ENCODE measurements around the gene KCNK1.
"Not testable (repeated sequence)": the region's sequence is repeated elsewhere in the genome, so short reads cannot be mapped to it uniquely, and the experiment has no call there.

KCNK1 gene

GRCh38 chr1:233668725-233669294, 54.9 kb downstream of the KCNK1 start:
- TF ChIP-seq EZH2phosphoT487 (IDR thresholded peaks at IDR 0.05; ENCODE audit: low read depth) (no peak), CTCF (IDR thresholded peaks at IDR 0.05; ENCODE audit: low read depth, low read length) (no peak)
- Histone ChIP-seq H3K9me3 (ENCODE audit: insufficient read depth, low read length) (no peaks in the 10 kb centered on the region), H3K27me3 (ENCODE audit: low read depth, low read length) (no peaks in the 10 kb centered on the region), H3K4me3 (ENCODE audit: low read length) (no peak overlapping the region), H3K27ac (ENCODE audit: low read length) (peak overlapping the region; percentile 0; the same call in 1 of the 2 replicates), H3K9ac (ENCODE audit: low read length) (no peak overlapping the region), H3K36me3 (replicated peaks; ENCODE audit: low read depth, low read length) (peaks cover 7% of the 10 kb centered on the region), H3K4me2 (ENCODE audit: low read length) (no peak overlapping the region), H2AFZ (ENCODE audit: low read depth, low read length) (no peak overlapping the region), H3K79me2 (ENCODE audit: low read length) (no peaks in the 10 kb centered on the region), H4K20me1 (ENCODE audit: insufficient read depth, low read length) (no peaks in the 10 kb centered on the region), H3K4me1 (ENCODE audit: low read length) (peaks cover 48% of the 10 kb centered on the region)

- not testable (repeated sequence) for H3K4me3 ChIP-seq (ENCODE audit: low read length); H4K20me1 ChIP-seq (ENCODE audit: insufficient read depth, low read length); H3K27ac ChIP-seq (ENCODE audit: low read length); H3K9me3 ChIP-seq (ENCODE audit: insufficient read depth, low read length); H3K79me2 ChIP-seq (ENCODE audit: low read length); H3K9ac ChIP-seq (ENCODE audit: low read length); H2AFZ ChIP-seq (ENCODE audit: low read depth, low read length); H3K4me2 ChIP-seq (ENCODE audit: low read length); H3K27me3 ChIP-seq (ENCODE audit: low read depth, low read length)
- Histone ChIP-seq H3K4me1 (ENCODE audit: low read length) (peaks cover 47% of the 10 kb centered on the region), H3K36me3 (replicated peaks; ENCODE audit: low read depth, low read length) (peaks cover 18% of the 10 kb centered on the region)
Measured at GRCh38 chr1:233670363-233670762, 56.5 kb downstream of the KCNK1 start.

- H2AFZ ChIP-seq (ENCODE audit: low read depth, low read length): no peak overlapping the region
- H3K4me1 ChIP-seq (ENCODE audit: low read length): peaks cover 55% of the 10 kb centered on the region
- TF ChIP-seq CTCF (IDR thresholded peaks at IDR 0.05; ENCODE audit: low read depth, low read length): no peak
- TF ChIP-seq EZH2phosphoT487 (IDR thresholded peaks at IDR 0.05; ENCODE audit: low read depth): no peak
- H3K9me3 ChIP-seq (ENCODE audit: insufficient read depth, low read length): peaks cover 11% of the 10 kb centered on the region; the same call in 1 of the 2 replicates
- H3K4me3 ChIP-seq (ENCODE audit: low read length): no peak overlapping the region
- no peaks in the 10 kb centered on the region for H3K27me3 ChIP-seq (ENCODE audit: low read depth, low read length)
- no peak overlapping the region for H3K9ac ChIP-seq (ENCODE audit: low read length)
- H3K79me2 ChIP-seq (ENCODE audit: low read length): no peaks in the 10 kb centered on the region
- no peaks in the 10 kb centered on the region for H4K20me1 ChIP-seq (ENCODE audit: insufficient read depth, low read length)
- no peak overlapping the region for H3K27ac ChIP-seq (ENCODE audit: low read length)
- peaks cover 25% of the 10 kb centered on the region for H3K36me3 ChIP-seq (replicated peaks; ENCODE audit: low read depth, low read length)
- no peak overlapping the region for H3K4me2 ChIP-seq (ENCODE audit: low read length)
Measured at GRCh38 chr1:233671286-233671685, 57.4 kb downstream of the KCNK1 start.

- Histone ChIP-seq H3K9ac (ENCODE audit: low read length) (no peak overlapping the region), H3K79me2 (ENCODE audit: low read length) (no peaks in the 10 kb centered on the region), H2AFZ (ENCODE audit: low read depth, low read length) (no peak overlapping the region), H3K4me3 (ENCODE audit: low read length) (no peak overlapping the region), H4K20me1 (ENCODE audit: insufficient read depth, low read length) (no peaks in the 10 kb centered on the region), H3K27ac (ENCODE audit: low read length) (peak overlapping the region; percentile 80), H3K36me3 (replicated peaks; ENCODE audit: low read depth, low read length) (peaks cover 22% of the 10 kb centered on the region), H3K27me3 (ENCODE audit: low read depth, low read length) (no peaks in the 10 kb centered on the region), H3K4me2 (ENCODE audit: low read length) (peak overlapping the region; percentile 80), H3K4me1 (ENCODE audit: low read length) (peaks cover 57% of the 10 kb centered on the region), H3K9me3 (ENCODE audit: insufficient read depth, low read length) (peaks cover 11% of the 10 kb centered on the region; the same call in 1 of the 2 replicates)
- TF ChIP-seq EZH2phosphoT487 (IDR thresholded peaks at IDR 0.05; ENCODE audit: low read depth) (no peak), CTCF (IDR thresholded peaks at IDR 0.05; ENCODE audit: low read depth, low read length) (no peak)
Measured at GRCh38 chr1:233672732-233673131, 58.8 kb downstream of the KCNK1 start.

All from OCI-LY3 (cell line).